Superior temporal gyrus (tissue), 1 donor: ENCODE data around the gene NSL1.
A peak's percentile ranks its signal among the peaks of the same experiment; 100 is the strongest.
"Not testable (repeated sequence)": the region's sequence is repeated elsewhere in the genome, so short reads cannot be mapped to it uniquely, and the experiment has no call there.

Experiments
- DNase-seq: peaks from one replicate; pipeline ENCODE4 v3.0.0-alpha.2; 2016; ENCODE audit errors: extremely low spot score

The NSL1 gene

DNA sequence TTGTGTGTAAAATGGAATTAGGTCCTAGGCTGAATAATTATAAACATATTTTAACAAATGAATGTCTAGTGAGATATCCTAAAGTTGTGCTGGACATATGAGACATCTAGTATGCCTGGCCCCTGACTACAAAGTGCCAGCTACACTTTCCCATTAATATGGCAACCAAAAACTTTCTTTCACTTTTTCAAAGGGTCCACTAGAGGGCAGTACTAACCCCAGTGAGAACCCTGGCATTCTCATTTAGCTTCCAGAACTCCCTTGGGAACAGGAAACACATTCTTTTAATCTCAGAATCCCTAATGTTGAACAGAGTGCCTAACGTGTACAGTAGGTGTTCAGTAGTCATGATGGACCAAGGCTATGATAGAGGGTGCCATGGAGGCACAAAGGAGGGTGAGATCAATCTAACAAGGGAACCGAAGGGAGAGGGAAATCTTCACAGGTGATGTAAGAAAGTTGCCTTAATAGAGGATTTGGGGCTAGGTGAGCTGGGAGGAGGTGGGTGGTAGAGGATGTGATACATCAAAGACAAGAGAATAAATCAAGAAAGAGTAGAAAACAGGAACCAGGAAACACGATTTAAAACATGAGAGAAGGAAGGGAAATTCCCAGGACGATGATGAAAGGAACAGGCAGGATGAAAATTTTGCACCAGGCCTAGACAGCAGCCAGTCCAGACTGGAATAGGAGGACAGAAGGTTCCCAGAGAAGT, 41.6 kb downstream of the NSL1 start:
- DNase-seq = peak; percentile 75

DNA sequence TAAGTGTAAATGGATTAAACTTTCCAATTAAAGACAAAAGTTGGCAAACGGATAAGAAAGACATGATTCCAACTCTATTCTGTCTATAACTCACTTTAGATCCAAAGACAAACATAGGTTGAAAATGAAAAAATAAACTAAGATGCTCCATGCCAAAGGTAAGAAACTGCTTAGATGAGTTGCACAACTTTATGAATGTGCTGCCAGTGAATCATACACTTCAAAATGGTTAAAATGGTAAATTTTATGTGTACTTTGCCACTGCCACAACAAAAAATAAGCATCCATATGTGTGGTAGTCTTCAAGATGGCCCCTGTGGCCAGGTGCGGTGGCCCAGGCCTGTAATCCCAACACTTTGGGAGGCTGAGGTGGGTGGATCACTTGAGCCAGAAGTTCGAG, 45.0 kb downstream of the NSL1 start:
- DNase-seq = no peak

DNA sequence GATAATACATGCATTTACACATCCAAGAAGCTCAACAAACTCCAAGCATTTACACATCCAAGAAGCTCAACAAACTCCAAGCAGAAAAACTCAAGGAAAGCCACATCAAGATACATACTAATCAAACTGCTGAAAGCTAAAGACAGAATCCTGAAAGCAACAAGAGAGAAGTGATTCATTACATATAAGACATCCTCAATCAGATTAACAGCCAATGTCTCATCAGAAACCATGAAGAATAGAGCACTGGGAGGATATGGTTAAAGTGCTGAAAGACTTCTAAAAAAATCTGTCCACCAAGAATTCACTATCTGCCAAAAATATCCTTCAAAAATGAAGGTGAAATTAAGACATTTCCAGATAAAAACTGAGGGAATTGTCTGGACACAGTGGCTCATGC, 46.3 kb downstream of the NSL1 start:
- no peak for DNase-seq

DNA sequence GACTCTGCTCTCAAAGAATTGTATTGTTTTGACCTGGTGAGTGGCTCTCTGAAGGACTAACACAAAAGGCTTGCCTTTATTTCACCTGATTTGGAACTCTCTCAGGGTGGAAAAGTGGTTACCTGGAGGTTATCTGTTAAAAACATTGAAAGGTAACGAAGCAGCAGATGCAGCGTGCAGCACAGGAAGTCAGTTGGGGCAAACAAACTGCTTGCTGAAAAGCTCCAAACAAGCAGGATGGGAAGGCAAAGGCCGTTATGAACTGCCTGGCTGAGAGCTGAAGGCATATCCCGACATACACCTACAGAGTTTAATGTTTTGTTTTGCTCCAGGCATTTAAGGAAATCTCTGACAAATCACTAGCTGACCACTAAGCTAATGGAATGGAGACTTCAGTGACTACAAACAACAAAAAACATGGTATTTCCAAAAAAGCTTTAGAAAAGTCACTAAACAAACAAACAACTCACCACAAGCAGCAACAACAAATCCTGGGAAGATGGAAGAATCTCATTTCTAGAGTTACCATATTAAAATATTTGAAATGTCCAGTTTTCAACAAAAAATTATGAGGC, 47.6 kb downstream of the NSL1 start:
- no peak for DNase-seq

DNA sequence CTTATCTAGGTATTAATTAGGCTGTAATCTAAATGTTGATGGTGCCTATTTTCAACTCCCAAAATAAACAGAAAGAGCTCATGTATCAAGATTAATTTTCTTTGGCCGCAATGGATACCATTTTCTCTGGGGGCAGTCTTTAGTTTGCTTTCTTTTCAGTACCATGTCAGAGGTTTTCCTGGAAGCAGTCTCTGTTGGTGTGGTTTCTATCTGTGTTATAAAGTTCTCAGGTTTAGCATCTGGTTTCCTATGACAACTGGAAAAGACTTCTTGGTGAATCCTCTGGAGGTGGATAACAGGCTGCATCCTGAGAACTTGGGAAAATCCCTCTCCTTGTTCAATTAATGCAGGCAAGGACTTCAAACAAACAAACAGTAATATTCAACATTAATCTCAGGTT, 53.2 kb downstream of the NSL1 start:
- DNase-seq = no peak

DNA sequence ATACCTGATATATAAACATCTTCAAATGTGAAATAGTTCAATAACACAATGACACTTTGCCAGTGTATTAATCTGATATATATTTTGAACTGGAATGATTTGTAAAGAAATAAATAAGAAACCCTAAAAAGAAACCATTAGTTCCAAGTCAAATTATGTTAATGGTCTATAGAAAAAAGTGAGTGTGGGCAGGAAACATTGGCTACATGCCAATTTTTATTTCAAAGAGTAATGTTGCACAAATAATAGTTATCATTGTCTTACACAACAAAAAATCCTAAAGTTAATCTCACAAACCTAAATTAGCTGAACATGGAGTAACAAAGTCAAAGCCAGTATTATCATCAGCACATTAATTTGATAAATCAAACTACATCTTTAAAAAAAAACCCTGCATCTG, 54.0 kb downstream of the NSL1 start:
- DNase-seq = no peak

DNA sequence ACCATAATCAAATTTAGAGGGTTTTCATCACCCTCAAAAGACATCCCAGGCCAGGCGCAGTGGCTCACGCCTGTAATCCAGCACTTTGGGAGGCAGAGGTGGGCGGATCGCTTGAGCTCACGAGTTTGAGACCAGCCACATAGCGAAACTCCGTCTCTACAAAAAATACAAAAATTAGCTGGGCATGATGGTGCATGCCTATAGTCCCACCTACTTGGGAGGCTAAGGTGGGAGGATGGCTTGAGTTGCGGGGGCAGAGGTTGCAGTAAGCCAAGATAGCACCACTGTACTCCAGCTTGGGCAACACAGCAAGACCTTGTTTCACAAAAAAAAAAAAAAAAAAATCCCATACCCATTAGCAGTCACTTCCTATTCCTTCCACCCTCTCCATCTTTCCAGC, 58.5 kb downstream of the NSL1 start:
- DNase-seq = no peak

DNA sequence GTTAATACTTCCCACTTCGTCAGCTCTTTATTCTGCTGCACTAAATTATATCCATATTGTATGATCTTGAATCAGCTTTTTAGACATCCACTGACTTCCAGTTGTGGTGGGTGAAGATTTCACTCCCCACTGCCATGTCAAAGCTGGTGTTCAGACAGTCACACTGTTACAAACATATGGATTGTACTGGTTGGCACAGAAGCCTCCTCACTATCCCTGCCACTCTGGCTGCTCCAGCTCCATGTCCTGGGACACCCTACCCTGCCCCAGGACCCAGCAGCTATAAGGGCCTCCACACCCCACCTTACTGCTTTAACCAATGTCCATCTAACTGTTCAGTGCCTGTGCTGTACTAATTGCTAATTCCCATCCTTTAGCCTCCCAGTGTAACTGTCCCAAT, 59.9 kb downstream of the NSL1 start:
- no peak for DNase-seq

DNA sequence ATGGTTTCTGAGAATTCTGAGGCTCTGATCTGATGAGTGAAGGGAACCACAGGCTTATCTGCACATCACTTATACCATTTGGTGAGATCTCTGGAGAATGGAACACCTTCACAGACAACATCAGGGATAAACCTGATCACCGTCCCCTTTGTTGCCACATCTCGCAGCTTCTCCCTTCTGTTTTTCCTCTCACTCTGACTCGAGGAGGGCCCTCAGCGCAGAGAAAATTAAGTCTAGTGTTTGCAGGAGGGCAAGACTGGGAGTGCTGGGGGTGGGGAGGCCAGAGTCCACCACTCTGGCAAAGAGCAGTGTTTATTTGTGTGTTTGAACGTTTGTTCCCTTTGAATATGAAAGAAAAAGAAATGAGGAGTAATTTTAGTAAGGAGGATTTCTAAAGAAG, 63.0 kb downstream of the NSL1 start:
- no peak for DNase-seq

DNA sequence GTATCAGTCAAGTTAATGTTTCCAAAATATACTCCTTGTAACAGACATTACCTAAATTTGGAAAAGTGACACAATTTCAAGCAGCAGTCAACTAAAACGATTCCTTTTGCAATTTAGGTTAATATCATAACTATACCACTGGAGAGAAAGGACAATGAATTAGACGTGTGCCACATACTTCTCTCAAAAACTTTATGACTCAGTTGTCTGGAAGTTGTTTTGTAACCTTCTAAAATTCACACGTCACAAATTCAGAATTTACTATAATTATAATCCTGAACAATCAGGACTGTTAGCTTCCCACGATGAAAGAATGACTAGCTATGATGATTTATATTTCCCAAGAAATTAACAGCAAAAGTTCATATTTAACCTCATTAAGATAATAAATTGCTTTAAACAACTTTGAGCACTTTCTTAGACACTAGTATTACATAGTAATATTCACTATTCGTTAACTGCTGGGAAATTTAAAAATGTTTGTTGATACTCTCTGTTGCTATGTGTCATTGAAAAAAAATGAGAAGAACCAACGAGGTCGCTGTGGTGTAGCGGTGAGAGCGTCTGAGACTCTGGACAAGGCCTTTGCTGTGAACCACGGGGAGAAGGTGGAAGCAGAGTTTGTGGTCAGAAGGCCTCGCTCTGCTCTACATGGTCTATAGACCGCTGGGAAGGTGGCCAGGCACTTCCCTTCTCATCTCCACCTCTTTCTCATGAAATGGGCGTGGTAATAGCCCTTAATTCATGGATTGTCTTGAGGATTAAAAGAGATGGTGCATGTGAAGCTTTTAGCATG, 64.0 kb downstream of the NSL1 start:
- DNase-seq = no peak

DNA sequence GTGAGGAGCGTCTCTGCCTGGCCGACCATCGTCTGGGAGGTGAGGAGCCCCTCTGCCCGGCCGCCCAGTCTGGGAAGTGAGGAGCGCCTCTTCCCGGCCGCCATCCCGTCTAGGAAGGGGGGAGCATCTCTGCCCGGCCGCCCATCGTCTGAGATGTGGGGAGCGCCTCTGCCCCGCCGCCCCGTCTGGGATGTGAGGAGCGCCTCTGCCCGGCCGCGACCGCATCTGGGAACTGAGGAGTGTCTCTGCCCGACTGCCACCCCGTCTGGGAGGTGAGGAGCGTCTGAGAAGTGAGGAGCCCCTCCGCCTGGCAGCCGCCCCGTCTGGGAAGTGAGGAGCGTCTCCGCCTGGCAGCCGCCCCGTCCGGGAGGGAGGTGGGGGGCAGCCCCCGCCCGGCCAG, 66.9 kb downstream of the NSL1 start:
- DNase-seq = not testable (repeated sequence)

DNA sequence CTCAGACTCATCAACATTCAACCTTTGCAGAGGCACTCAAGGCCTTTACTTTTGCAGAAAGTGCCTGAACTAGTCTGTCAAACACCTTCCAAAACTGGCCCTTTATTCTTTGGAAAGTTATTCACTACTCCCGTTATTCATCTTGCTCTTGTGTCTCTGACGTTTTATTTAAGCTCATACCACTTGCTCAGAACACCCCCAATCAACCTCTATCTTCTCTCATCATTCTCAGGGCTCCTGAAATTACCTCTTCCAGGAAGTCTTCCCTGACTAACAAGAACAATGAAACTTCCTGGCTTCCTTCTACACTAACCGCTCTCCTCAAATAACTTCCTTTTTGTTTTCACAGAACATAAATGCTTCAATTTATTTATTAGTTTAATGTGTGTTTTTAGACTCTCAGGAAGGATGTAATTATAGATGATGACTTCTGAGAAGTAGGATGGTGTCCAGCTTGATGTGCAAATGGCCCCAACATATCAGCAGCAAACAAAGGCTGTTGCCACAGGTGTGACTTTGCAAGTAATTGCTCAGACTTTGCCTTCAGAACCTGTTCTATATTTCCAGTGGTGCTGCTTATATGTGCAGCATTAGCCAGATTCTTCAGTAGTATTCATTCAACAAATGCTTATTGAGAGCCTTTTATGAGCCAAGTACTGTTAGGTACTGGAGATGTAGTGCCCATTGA, 69.2 kb downstream of the NSL1 start:
- no peak for DNase-seq

DNA sequence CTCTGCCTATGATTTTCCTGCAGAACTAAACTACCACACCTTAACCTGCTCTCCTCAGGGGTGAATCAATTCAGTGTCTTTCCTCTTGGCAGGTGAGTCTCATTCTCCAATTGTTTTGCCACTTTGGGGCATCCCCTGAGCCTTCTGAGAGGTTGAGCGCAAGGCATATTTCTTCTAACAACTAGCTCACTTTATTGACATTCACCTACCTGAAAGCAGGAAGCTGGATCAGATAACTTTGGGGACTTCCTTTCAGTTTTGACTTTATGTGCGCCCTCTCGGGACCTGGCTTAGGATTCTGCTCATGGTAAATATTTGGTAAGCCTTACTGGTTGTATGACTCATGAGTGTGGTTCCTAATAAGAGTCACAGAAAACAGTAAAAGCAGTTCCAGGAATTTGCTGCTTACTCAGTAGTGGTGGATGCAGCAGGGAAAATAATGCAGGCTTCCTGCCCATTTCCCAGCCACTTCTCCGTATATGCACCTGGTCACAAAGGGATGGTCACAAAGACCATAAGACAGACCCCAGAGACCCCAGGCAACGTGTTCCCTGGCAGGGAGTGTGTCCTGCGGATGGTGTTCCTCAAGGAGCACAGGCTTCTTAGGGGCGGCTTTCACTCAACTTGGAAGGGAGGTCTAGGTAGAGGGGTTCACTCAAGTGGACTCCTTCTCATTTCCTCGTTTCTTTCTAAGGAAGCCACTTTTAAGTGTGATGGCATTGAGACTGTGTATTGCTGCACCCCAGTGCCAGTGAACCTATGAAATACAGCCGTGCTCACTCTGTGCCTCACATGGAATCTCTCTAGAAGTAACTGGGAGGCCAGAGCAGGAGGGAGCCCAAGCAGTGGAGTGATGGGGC, 70.0 kb downstream of the NSL1 start:
- no peak for DNase-seq

DNA sequence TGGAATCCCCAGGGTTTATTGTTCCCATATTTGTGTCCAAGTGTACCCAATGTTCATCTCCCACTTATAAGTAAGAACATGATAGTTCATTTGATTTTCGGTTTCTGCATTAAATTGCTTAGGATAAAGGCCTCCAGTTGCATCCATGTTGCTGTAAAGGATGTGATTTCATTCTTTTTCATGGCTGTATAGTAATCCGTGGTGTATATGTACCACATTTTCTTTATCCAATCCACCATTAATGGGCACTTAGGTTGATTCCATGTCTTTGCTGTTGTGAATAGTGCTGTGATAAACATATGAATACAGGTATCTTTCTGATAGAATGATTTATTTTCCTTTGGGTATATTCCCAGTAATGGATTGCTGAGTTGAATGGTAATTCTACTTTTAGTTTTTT, 71.9 kb downstream of the NSL1 start:
- no peak for DNase-seq

DNA sequence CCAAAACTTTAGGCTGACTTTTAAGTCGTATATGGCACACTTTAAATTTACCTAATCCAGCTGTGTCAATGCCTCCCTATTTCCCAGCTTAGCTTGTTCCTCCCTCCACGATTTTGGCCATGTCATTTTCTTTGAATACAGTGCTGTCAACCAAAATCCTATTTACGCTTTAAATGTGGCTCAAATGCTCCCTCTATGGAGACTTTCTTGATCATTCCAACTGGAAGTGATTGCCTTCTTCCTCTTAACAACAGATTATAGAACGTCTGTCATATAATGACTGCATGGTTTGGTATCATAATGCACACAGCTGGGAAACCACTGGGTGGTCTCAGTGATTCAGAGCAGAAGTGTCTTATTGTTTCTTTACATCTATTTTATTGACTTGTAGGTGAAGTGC, 73.1 kb downstream of the NSL1 start:
- no peak for DNase-seq

DNA sequence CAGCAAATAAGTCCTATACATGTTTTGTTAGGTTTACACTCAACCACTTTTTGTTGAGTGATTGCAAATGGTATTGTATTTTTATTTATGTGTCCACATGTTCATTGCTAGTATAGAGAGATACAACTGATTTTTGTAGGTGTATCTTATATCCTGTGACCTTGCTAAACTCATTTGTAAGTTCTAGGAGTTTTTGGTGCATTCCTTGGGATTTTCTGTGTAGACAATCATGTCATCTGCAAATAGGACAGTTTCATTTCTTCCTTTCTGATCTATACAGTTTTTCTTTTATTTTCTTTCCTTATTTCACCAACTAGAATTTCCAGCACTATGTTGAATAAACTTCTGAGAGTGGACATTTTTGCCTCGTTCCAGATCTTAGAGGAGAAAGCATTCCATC, 75.4 kb downstream of the NSL1 start:
- DNase-seq = no peak

DNA sequence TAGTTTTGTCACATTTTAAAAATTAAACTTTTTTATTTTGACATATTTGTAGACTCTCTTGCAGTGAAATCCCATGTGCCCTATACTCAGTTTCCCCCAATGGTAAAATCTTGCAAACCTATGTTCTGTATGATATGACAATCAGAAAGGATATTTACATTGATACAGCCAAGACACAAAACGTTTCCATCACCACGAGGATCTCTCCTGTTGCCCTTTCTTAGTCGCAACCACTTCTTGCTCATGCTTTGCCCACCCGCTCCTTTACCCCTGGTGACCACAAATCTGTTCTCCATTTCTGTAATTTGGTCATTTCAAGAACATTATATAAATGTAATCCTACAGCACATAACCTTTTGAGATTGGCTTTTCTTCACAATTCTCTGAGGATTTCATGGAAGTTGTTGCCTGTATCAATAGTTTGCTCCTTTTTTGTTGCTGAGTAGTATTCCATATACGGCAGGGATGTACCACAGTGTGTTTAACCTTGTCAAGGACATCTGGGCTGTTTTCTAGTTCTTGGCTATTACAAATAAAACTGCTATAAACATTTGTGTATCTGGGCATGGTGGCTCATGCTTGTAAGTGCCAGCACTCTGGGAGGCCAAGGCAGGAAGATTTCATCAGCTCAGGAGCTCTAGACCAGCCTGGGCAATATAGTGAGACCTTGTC, 78.0 kb downstream of the NSL1 start:
- DNase-seq = no peak

DNA sequence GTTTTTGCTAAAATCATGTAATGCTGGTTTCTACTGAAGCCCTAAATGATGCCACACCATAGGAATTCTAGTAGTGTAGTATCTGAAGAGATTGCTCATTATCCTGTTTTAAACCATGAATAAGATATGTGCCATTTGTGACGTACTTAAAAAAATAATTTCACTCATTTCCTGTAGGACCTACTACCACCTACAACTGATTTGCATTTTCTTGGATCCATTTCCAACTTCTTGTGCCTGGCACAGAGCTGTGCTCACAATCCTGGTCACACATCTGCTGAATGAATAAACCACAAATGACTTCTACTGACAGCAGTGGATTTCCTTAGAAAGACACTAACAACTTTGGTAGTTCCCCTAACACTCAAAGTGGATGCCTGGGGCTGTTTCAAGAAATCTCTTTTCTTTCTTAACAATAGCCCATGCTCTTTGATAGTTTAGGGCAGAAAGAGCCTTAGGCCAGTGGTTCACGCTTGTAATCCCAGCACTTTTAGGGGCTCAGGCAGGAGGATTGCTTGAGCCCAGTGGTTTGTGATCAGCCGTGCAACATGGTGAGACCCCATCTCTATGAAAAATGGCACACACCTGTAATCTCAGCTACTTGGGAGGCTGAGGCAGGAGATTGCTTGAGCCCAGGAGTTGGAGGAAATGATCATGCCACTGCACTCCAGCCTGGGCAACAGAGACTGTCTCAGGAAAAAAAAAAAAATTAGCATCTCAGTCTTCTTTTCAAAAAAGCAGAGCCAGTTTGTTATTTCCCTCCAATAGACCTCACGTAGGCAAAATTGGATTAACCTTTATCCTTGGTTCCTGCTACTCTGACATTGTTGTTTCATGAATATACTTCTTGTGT, 78.9 kb downstream of the NSL1 start:
- DNase-seq = no peak

DNA sequence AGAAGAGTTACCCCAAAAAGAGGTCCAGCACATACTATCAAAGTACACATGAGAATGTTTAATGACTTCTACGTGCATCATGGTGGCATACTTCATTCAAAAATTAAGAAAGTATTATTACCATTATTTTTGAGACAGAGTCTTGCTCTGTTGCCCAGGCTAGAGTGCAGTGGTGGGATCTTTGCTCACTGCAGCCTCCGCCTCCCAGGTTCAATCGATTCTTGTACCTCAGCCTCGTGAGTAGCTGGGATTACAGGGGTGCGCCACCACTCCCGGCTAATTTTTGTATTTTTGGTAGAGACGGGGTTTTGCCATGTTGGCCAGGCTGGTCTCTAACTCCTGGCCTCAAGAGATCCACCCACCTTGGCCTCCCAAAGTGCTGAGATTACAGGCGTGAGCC, 79.6 kb downstream of the NSL1 start:
- not testable (repeated sequence) for DNase-seq

DNA sequence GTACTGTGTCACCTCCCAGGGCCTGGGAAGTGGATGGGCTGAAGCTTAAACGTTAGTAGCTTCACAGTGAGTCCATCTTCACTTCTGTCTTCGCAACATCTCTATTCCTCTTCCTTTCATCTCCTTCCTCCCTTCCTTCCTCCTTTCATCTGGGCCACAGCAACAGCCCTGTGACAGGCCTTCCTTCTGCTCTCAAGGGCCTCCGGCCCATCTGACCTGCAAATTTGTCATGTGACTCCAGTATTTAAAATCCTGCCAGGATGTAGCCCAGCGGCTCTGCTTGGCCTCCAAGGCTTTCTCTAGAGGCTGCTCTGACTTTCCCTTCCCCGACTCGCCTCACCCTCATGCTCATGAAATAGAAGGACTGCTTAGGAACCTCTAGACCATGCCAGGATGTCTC, 81.0 kb downstream of the NSL1 start:
- DNase-seq = no peak
